DND-41 (cell line): ENCODE results near the gene IGF2BP2.

Experiments
- EZH2 ChIP-seq: IDR thresholded peaks from 3 replicates; pipeline ENCODE4 v1.6.1; 2012; ENCODE audit warnings: borderline replicate concordance, low read depth, mild to moderate bottlenecking, moderate library complexity, low read length, inconsistent platforms; ENCODE audit not compliant: severe bottlenecking
- TF ChIP-seq, protein P1 (sequence below): IDR thresholded peaks from 2 replicates; pipeline ENCODE4 v1.5.1; 2012; ENCODE audit warnings: borderline replicate concordance, low read length, moderate library complexity, mild to moderate bottlenecking; ENCODE audit not compliant: poor library complexity, severe bottlenecking; ENCODE audit errors: extremely low read depth

DNA sequence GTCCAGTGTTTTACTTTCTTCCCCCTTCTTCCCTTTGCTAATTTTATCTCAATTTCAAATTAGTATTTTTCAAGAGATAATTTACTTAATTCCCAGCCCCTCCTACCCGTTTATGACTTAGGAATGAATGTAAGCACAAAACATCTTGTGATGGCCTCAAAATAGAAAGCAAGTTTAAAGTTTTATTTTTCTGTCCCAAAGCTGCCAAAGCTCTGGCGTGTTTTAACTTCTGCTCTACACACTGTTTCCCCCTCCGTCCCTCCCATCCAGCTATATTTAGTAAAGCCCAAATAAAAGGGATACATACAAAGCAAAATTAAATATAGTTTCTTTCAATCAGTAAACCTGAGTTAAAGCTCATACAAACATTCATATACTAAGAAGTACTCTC lies 59.9 kb downstream of the IGF2BP2 start:
- TF ChIP-seq, protein P1, sequence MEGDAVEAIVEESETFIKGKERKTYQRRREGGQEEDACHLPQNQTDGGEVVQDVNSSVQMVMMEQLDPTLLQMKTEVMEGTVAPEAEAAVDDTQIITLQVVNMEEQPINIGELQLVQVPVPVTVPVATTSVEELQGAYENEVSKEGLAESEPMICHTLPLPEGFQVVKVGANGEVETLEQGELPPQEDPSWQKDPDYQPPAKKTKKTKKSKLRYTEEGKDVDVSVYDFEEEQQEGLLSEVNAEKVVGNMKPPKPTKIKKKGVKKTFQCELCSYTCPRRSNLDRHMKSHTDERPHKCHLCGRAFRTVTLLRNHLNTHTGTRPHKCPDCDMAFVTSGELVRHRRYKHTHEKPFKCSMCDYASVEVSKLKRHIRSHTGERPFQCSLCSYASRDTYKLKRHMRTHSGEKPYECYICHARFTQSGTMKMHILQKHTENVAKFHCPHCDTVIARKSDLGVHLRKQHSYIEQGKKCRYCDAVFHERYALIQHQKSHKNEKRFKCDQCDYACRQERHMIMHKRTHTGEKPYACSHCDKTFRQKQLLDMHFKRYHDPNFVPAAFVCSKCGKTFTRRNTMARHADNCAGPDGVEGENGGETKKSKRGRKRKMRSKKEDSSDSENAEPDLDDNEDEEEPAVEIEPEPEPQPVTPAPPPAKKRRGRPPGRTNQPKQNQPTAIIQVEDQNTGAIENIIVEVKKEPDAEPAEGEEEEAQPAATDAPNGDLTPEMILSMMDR, result no peak
- TF ChIP-seq EZH2, result no peak
